Measurements from ENCODE around the gene RAB11B.

RAB11B gene

DNA sequence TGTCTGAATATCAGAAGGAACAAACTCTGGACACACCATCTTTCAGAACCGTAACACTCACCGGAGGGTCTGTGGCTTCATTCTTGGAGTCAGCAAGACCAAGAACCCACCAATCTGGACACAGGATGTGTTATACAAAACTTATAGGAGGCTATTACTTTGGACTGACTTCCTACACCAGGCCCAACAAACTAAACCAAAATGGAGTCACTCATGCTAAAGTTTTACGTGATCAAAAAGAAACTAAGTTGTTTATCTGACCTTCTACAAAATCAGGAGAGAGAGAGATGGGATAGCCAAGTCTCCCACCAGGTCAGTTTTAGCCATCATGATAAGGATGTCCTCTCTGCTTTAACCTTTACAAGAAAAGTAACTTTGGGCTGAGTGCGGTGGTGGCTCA, 3.2 kb upstream of the RAB11B start:
- TF ChIP-seq POLR2A (IDR thresholded peaks at IDR 0.05; ENCODE audit: low read length) (no peak), GATA1 (IDR thresholded peaks at IDR 0.05; ENCODE audit: low read depth, low read length) (no peak)

DNA sequence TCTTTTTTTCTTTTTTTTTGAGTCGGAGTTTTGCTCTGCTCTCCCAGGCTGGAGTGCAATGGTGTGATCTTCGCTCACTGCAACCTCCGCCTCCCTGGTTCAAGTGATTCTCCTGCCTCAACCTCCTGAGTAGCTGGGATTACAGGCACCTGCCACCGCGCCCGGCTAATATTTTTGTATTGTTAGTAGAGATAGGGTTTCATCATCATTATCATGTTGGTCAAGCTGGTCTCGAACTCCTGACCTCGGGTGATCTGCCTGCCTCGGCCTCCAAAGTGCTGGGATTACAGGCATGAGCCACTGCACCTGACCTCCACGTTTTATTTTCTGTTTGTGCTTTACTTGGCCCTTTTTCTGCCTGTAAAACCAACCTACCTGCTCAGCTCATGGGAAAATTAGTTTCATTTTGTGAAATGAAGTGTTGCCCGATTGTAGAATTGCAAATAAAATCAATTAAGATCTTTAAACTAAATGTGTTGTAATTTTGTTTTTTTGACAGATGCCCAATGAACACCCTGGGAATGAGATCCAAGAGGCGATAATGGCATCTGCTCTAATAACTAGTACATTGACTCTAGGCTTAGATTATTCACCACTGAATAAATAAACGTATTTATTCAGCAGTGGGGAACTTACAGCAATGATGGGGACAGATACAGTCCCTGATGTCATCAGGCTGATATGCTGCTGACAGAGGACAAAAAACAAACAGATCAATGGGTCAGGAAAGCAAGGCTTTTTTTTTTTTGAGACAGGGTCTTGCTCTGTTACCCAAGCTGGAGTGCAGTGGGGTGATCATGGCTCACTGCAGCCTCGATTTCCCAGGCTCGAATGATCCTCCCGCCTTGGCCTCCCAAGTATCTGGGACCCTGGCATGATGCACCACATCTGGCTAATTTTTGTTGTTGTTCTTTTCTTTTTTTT, 2.2 kb upstream of the RAB11B start:
- peak in 1 of 2 experiments; percentile 53 for DNase-seq
- TF ChIP-seq POLR2A (IDR thresholded peaks at IDR 0.05; ENCODE audit: low read length) (no peak), GATA1 (IDR thresholded peaks at IDR 0.05; ENCODE audit: low read depth, low read length) (no peak)

More for the DNA sequence above, 3.2 kb upstream of the RAB11B start:
- DNase-seq = no peak

DNA sequence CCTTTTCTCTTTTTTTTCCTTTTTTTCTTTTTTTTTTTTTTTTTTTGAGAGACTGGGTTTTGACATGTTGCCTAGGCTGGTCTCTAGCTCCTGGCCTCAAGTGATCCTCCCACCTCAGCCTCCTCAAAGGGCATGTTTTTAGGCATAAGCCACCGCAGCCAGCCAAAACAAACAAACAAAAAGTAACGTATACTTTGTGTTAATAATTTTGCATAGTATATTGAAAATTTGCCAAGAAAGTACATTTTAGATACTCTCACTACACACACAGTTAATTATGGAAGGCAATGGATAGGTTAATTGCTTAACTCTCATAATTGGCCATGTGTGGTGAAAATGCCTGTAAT, 1.6 kb upstream of the RAB11B start:
- DNase-seq = no peak
- TF ChIP-seq GATA1 (IDR thresholded peaks at IDR 0.05; ENCODE audit: low read depth, low read length) (no peak), POLR2A (IDR thresholded peaks at IDR 0.05; ENCODE audit: low read length) (no peak)

DNA sequence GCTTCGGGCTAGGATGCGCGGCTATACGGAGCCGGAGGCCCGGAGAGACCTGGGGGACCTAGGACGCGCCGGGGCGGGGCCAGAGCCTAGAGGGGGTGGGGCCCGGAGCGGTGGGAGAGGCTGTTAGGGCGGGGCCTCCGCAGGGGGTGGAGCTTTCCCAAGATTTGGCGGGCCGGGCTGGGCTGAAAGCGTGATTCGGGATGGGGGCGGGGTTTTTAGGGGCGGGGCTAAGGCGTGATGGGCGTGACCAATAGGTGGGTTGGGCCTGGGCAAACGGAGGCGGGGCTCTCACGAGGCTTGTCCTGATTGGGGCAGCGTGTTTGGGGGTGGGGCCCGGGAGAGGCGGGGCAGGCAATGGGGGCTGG, 439 bp downstream of the RAB11B start:
- DNase-seq = peak; percentile 94 to 98
- no peak for TF ChIP-seq GATA1 (IDR thresholded peaks at IDR 0.05; ENCODE audit: low read depth, low read length)
- no peak for TF ChIP-seq POLR2A (IDR thresholded peaks at IDR 0.05; ENCODE audit: low read length)

DNA sequence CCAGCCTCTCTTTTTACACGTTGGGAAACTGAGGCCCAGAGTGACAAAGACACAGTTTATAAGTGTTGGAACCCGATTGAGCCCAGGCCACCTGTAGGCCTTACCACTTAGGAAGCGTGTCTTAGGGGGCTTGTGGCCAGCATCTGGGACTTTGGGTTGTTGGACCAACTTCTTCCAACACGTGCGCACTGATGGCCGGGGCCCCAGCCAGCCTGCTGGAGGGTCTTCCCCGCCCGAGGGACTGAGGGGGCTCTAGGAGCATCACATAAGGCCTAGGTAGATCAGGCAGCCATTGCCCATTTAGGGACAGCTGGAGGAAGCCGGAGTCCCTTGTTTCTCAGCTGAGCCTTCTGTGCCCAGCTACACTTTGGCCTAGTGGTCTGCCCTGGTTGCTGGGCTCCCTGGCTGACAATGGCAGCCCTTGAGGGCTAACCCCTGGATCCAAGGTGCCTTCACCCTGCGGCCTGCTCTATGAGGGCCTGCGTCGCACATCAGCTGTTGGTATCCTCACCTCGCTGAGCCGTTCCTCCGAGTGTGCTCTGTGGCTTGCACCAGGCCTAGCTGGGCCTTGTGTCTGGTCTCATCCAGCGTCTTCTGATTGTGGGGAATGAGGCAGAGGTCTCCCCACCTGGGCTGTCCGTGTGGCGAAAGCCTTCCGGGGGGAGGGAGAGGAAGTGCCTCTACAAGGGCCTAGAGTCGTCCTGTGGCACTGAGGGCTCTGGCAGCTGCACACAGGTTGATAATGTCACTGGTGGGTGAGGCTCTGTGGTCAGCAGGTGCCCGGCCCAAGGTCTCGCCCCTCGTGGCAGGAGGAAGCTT, 1.2 kb downstream of the RAB11B start:
- no peak for DNase-seq
- TF ChIP-seq GATA1 (IDR thresholded peaks at IDR 0.05; ENCODE audit: low read depth, low read length) (no peak), POLR2A (IDR thresholded peaks at IDR 0.05; ENCODE audit: low read length) (no peak)

DNA sequence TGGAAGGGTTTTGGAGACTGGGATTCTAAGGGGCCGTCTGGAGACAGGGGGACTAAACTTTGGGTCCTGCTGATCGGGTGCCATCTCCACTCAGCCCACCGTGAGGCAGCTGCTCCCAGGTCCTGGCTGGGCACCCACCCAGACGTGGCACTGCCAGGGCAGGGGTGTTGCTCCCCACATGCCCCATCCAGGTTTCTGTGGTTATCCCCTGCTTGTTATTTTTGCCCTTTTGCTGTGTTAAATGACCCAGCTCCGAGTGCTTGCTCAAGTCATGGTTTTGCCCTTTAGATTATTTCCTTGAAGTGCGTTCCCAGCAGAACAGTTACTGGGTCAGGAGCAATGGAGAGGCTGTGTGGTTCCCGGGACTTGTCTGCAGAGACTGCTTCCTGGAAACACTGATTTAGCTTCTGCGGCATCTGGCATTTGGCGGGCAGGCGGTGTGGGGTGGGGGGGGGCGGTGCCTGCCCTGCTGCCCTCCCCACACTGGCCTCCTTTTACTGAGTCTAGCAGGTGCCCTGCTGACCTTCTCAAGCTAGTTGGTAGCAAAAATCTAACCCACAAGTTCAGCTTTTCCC, 1.9 kb downstream of the RAB11B start:
- DNase-seq = no peak
- TF ChIP-seq POLR2A (IDR thresholded peaks at IDR 0.05; ENCODE audit: low read length) = no peak
- no peak for TF ChIP-seq GATA1 (IDR thresholded peaks at IDR 0.05; ENCODE audit: low read depth, low read length)

DNA sequence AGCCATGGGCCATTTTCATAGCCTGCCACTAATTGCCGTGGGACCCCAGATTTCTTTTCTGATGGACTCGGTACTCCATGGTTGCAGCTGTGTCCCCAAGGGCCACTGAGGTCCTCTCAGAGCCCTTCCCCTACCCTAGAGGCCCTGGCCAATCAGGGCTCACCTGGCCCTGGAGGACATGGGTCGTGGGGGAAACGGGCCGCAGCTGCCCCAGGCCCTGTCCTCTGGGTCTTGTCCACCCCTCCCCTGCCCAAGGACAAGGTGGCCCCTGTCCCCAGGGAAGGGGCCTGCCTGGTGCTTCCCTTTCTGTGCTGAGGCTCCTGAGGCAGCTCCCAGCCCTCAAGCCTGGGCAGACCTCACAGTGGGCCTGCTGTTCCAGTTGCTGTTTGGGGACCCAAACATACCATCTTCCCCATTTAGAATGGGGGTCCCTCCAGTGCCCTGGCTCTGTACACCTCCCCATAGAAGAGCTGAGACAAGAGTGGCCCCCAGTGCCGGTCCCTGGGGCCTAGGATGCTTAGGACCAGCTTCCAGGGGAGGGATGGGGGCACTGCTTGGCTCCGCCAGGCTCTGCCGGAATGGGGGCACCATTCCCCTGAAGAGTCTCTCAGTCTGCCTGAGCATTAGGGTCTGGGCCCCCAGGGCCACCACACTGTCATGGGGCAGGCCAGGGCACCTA, 3.2 kb downstream of the RAB11B start:
- DNase-seq = no peak
- TF ChIP-seq POLR2A (IDR thresholded peaks at IDR 0.05; ENCODE audit: low read length) (no peak), GATA1 (IDR thresholded peaks at IDR 0.05; ENCODE audit: low read depth, low read length) (no peak)

DNA sequence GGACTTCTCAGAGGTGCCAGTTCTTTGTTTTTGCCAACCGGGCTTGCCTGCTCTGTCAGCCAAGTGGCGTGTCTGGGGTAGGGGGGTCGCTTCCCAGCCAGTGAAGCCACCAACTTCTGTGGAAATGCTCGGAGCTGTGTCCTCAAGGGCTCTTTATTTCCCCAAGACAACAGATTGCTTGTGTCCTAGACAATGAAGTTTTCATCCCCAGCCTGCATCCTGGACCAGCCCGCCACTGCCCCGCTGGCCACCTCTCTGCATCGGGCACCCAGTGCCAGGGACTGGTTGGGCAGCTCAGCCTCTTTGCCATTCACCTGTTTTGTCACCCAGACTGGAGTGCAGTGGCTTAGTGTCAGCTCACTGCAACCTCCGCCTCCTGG, 3.7 kb downstream of the RAB11B start:
- DNase-seq = no peak

DNA sequence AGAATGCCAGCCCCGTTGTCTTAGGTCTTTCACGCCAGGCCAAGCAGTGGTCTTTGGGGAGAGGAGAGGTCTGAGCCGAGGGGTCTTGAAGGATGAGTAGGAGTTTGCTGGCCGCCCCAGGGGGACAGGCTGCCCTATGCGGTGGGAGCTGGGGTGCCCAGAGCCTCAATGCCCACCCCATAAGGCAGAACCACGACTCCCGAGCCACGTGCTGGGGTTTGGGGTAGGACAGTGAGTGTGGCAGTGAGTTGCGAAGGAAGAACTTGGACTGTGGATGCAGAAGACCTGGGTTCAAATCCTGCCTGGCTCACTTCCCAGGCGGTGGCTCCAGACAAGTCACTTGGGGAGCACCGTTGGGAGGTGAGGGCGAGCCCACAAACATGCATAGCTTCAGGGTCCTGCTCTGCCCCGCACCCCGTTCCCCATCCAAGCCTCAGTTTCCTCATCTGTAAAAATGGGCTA, 5.5 kb downstream of the RAB11B start:
- TF ChIP-seq GATA1 (IDR thresholded peaks at IDR 0.05; ENCODE audit: low read depth, low read length) = no peak
- TF ChIP-seq POLR2A (IDR thresholded peaks at IDR 0.05; ENCODE audit: low read length) = no peak
- no peak for DNase-seq

More for the DNA sequence above, 3.7 kb downstream of the RAB11B start:
- TF ChIP-seq GATA1 (IDR thresholded peaks at IDR 0.05; ENCODE audit: low read depth, low read length) (no peak), POLR2A (IDR thresholded peaks at IDR 0.05; ENCODE audit: low read length) (no peak)

DNA sequence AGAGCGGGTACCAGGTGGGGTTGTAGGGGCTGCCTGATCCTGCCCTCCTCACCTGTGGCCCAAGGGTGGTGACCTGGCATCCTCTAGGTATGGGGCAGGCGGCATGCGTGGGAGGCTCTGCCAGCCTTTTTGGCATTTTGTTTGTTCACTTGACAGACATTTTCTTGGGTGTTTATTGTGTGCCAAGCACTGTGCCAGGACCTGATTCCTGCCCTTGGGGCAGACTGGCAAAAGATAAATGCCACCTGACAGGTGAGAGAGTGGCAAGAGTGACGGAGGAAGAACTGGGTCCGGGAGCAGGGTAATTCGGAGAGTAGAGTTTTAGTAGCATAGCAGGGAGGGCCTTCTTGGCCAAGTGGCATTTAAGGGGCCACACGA, 6.0 kb downstream of the RAB11B start:
- DNase-seq = no peak

DNA sequence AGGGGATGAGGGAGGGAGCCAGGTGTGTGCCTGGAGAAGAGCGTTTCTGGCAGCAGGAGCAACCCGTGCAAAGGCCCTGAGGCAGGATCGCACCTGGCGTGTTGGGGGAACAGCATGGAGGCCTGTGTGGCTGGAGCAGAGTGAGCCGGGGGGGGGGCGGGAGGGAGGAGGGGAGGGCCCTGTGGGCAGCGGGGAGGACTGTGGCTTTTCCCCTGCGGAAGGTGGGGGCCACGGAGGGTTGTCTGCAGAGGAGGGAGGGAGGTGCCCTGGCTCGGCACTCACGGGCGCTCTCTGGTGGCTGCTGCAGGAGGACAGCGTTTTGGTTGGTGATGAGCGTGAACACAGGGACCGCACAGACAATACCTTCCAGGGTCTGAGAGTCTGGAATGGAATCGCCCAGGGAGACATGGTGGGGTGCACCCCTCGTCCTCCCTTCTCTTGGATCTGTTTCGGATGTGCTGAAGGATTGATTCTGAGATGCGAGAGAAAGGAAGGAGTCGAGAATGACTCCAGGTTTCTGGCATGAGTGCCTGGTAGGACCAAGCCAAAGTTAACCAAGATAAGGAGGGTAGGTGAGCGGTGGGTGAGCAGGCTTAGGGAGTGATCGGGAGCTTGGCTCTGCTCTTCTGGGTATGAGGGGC, 6.5 kb downstream of the RAB11B start:
- peak; percentile 75 to 81 for DNase-seq
- TF ChIP-seq POLR2A (IDR thresholded peaks at IDR 0.05; ENCODE audit: low read length) = no peak
- no peak for TF ChIP-seq GATA1 (IDR thresholded peaks at IDR 0.05; ENCODE audit: low read depth, low read length)

More for the DNA sequence above, 6.0 kb downstream of the RAB11B start:
- no peak for TF ChIP-seq GATA1 (IDR thresholded peaks at IDR 0.05; ENCODE audit: low read depth, low read length)
- TF ChIP-seq POLR2A (IDR thresholded peaks at IDR 0.05; ENCODE audit: low read length) = no peak

DNA sequence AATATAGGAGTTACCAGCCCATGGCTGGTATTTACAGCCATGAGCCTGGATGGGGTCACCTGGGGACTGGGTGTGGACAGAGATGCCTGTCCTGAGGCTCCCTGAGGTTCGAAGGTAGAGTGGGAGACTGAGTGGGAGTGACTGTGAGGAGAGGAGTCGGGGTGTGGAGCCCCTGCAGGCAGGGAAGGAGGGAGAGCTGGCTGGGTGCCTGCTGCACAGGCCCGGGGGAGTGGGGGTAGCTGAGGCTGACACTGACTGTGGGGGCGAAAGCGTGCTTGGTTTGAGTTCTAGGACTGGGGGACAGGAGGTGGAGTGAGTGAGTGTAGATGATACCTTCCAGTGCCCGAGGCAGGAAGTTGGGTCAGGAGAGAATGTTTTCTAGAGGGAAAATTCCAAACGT, 7.1 kb downstream of the RAB11B start:
- TF ChIP-seq GATA1 (IDR thresholded peaks at IDR 0.05; ENCODE audit: low read depth, low read length) (no peak), POLR2A (IDR thresholded peaks at IDR 0.05; ENCODE audit: low read length) (no peak)

DNA sequence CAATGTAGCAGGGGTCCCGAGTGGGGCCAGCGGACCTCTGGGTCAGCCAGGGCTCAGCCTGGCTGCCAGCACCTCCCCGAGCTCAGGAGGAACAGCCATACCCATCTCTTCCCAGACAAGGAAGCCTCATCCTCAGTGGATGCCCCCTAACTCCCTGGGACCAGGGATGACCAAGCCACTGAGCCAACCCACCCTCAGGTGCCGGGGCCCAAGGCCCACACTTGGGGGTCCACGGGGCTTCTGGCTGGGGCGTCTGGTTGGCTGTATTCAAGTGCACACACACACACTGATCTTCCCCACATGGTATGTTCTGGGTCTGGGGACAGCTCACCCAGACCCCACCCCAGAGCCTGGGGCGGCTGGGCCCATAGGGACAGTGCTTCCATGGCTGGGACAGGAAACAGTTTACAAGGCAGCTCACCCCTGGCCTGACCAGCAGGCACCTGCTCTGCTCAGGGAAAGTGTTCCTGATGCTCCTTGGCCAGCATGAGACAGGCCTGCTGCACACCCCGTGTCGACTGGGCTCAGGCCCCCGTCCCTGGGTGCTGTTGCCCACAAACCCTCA, 7.7 kb downstream of the RAB11B start:
- DNase-seq = no peak
- no peak for TF ChIP-seq POLR2A (IDR thresholded peaks at IDR 0.05; ENCODE audit: low read length)
- TF ChIP-seq GATA1 (IDR thresholded peaks at IDR 0.05; ENCODE audit: low read depth, low read length) = no peak

More for the DNA sequence above, 7.1 kb downstream of the RAB11B start:
- no peak for DNase-seq
